IMR-90 (cell line): ENCODE results near the gene EFCC1. TPM values are rescaled to one million over a fixed set of nuclear protein-coding genes. Genes with fewer than 3 reads are reported as not detected.

ENCODE experiments used
- ATAC-seq: fragments of 200-7000 bp; cut with Tn5 transposase; 2 replicates; pipeline ENCODE4 v1.9.1; 2020; ENCODE audit warnings: low read depth, mild to moderate bottlenecking, moderate library complexity
- BruUV-seq: library from RNA; stranded (reverse); fragments of 400-500 nt; replicated peaks from 2 replicates; lab custom pipeline; 2021; lab: Mats Ljungman, UMichigan
- CTCF ChIA-PET: fragments of 300-600 bp; formaldehyde crosslinking; extraction: SDS; loops from one replicate; lab custom pipeline; 2021; ENCODE audit warnings: antibody characterized with exemption; lab: Yijun Ruan, JAX
- POLR2A ChIA-PET: fragments of 300-600 bp; sonication (Branson Sonifier 250); formaldehyde crosslinking; loops from one replicate; lab custom pipeline; 2022; ENCODE audit warnings: antibody characterized with exemption; ENCODE audit not compliant: unreplicated experiment; lab: Charles Lee
- DNase-seq: peaks from one replicate; pipeline ENCODE4 v3.0.0; 2013
- H2AFZ ChIP-seq: replicated peaks from 2 replicates; pipeline ENCODE3; 2013; ENCODE audit warnings: low read length, mild to moderate bottlenecking; ENCODE audit not compliant: poor library complexity
- H2AK5ac ChIP-seq: 2 replicates; pipeline ENCODE4 v1.6.1; 2013; ENCODE audit warnings: low read depth, low read length, inconsistent platforms
- H2AK9ac ChIP-seq: replicated peaks from 2 replicates; pipeline ENCODE3; 2013; ENCODE audit warnings: mild to moderate bottlenecking, low read depth, low read length, moderate library complexity; ENCODE audit not compliant: poor library complexity
- H2BK120ac ChIP-seq: 2 replicates; pipeline ENCODE4 v1.6.1; 2013; ENCODE audit warnings: low read depth, low read length, inconsistent platforms
- H2BK15ac ChIP-seq: 3 replicates; pipeline ENCODE4 v1.6.1; 2013; ENCODE audit warnings: low read depth, low read length, inconsistent platforms
- H2BK20ac ChIP-seq: 2 replicates; pipeline ENCODE4 v1.6.1; 2013; ENCODE audit warnings: low read depth, mild to moderate bottlenecking, inconsistent platforms, low read length, moderate library complexity
- H2BK5ac ChIP-seq: 2 replicates; pipeline ENCODE4 v1.6.1; 2013; ENCODE audit warnings: mild to moderate bottlenecking, low read depth, low read length, inconsistent platforms; ENCODE audit not compliant: poor library complexity, severe bottlenecking
- H3K14ac ChIP-seq: replicated peaks from 2 replicates; pipeline ENCODE4 v1.6.1; 2013; ENCODE audit warnings: low read depth, low read length, inconsistent platforms
- H3K18ac ChIP-seq: 2 replicates; pipeline ENCODE4 v1.6.1; 2013; ENCODE audit warnings: low read depth, low read length, control low read depth
- H3K23ac ChIP-seq: 2 replicates; pipeline ENCODE4 v1.6.1; 2013; ENCODE audit warnings: low read depth, low read length, inconsistent platforms
- H3K27ac ChIP-seq: 2 replicates; pipeline ENCODE4 v1.5.1; 2013; ENCODE audit warnings: mild to moderate bottlenecking, control low read depth, low read length; ENCODE audit not compliant: insufficient read depth
- H3K27me3 ChIP-seq: 2 replicates; pipeline ENCODE4 v1.6.1; 2013; ENCODE audit warnings: low read length; ENCODE audit not compliant: control insufficient read depth, insufficient read depth
- H3K36me3 ChIP-seq: 2 replicates; pipeline ENCODE4 v1.6.1; 2013; ENCODE audit warnings: low read length, mixed read lengths; ENCODE audit not compliant: control insufficient read depth, insufficient read depth
- H3K4ac ChIP-seq: 2 replicates; pipeline ENCODE4 v1.6.1; 2013; ENCODE audit warnings: low read depth, low read length, inconsistent platforms
- H3K4me1 ChIP-seq: 2 replicates; pipeline ENCODE4 v1.6.1; 2013; ENCODE audit warnings: low read length, mixed read lengths; ENCODE audit not compliant: control insufficient read depth, insufficient read depth
- H3K4me2 ChIP-seq: 2 replicates; pipeline ENCODE4 v1.6.1; 2013; ENCODE audit warnings: low read depth, mild to moderate bottlenecking, control low read depth, low read length, moderate library complexity
- H3K4me3 ChIP-seq: 2 replicates; pipeline ENCODE4 v1.5.1; 2013; ENCODE audit warnings: low read depth, mild to moderate bottlenecking, control low read depth, low read length, moderate library complexity; ENCODE audit not compliant: insufficient read depth
- H3K56ac ChIP-seq: 2 replicates; pipeline ENCODE4 v1.6.1; 2013; ENCODE audit warnings: low read length, inconsistent platforms; ENCODE audit not compliant: insufficient read depth; ENCODE audit errors: extremely low read depth
- H3K79me1 ChIP-seq, 2 experiments: 2 replicates each; pipeline ENCODE4 v1.6.1; 2013; ENCODE audit warnings: low read length in 2 of 2, inconsistent platforms in 1 of 2, low read depth in 1 of 2
- H3K9ac ChIP-seq: 2 replicates; pipeline ENCODE4 v1.6.1; 2013; ENCODE audit warnings: low read depth, low read length, control low read depth
- H3K9me1 ChIP-seq: 2 replicates; pipeline ENCODE4 v1.6.1; 2013; ENCODE audit warnings: low read length, inconsistent platforms; ENCODE audit not compliant: insufficient read depth
- H3K9me3 ChIP-seq: 2 replicates; pipeline ENCODE4 v1.6.1; 2013; ENCODE audit warnings: low read length; ENCODE audit not compliant: control insufficient read depth, insufficient read depth
- H4K20me1 ChIP-seq: 2 replicates; pipeline ENCODE4 v1.6.1; 2013; ENCODE audit warnings: low read length, inconsistent platforms; ENCODE audit not compliant: insufficient read depth
- H4K5ac ChIP-seq: 2 replicates; pipeline ENCODE4 v1.6.1; 2013; ENCODE audit warnings: mild to moderate bottlenecking, low read depth, low read length, control low read depth
- H4K8ac ChIP-seq, 2 experiments: 2 replicates each; pipeline ENCODE4 v1.6.1; 2013; ENCODE audit warnings: low read depth in 2 of 2, low read length in 2 of 2, control low read depth in 1 of 2, inconsistent platforms in 1 of 2
- H4K91ac ChIP-seq: 2 replicates; pipeline ENCODE4 v1.6.1; 2013; ENCODE audit warnings: low read depth, low read length, inconsistent platforms; ENCODE audit not compliant: insufficient read depth
- MAFK ChIP-seq: IDR thresholded peaks from 2 replicates; pipeline ENCODE4 v1.6.1; 2012; ENCODE audit warnings: low read depth, low read length, improper control_type of control experiment
- POLR2A ChIP-seq: IDR thresholded peaks from 2 replicates; pipeline ENCODE4 v1.6.1; 2012; ENCODE audit warnings: mild to moderate bottlenecking, low read depth, low read length
- RFX5 ChIP-seq: IDR thresholded peaks from 2 replicates; pipeline ENCODE4 v1.8.0; 2012; ENCODE audit warnings: low read depth, mild to moderate bottlenecking, low read length, moderate library complexity
- SMC3 ChIP-seq: fragments of 150-350 bp; IDR thresholded peaks from 2 replicates; pipeline ENCODE4 v1.6.1; 2016; ENCODE audit warnings: low read depth, mild to moderate bottlenecking, antibody characterized with exemption, low read length, moderate library complexity
- USF2 ChIP-seq: fragments of 150-350 bp; IDR thresholded peaks from 2 replicates; pipeline ENCODE4 v1.6.1; 2017; ENCODE audit warnings: mild to moderate bottlenecking, antibody characterized with exemption, low read length, low read depth
- WGBS, 2 experiments: methylation state at CpG; one replicate each; pipeline versions ENCODE4 v1.1.5 to v1.1.7; 2013; ENCODE audit warnings: missing lambda C conversion rate in 2 of 2; ENCODE audit not compliant: insufficient read length in 1 of 2; ENCODE audit errors: extremely low coverage in 2 of 2; 5-methylcytosine and 5-hydroxymethylcytosine counted together
- dilution Hi-C: fragments of 300-500 bp; cut with HindIII; formaldehyde crosslinking; loops from one replicate; pipeline ENCODE4 v1.14.3; 2018; ENCODE audit warnings: low sequenced_read_pairs; ENCODE audit not compliant: unreplicated experiment
- in situ Hi-C: fragments of 300-500 bp; cut with MboI; formaldehyde crosslinking; loops from 3 replicates; pipeline ENCODE4 v1.14.3; 2019; ENCODE audit warnings: low sequenced_read_pairs, inconsistent platforms, mixed read lengths
- intact Hi-C: fragments of 100-400 bp; cut with micrococcal nuclease; formaldehyde crosslinking; loops from 2 replicates; pipeline ENCODE4 v1.10.0; 2022
- polyA plus RNA-seq, 3 experiments: library from polyadenylated mRNA; depleted of rRNA; stranded (reverse); fragments of >200 nt; gene quantifications; 2 replicates each; pipeline ENCODE4 v1.2.3, GENCODE V29; 2012; ENCODE audit warnings: low replicate concordance in 1 of 3
- total RNA-seq: library from RNA; depleted of rRNA; stranded (reverse); fragments of >200 nt; gene quantifications from 2 replicates; pipeline ENCODE4 v1.2.3, GENCODE V29; 2012

EFCC1 gene
- total and polyA plus RNA-seq, 2 of the 4 experiments (the other 2 are of a cell fraction), result not detected

- POLR2A ChIA-PET, result no interaction called here
- no peak overlapping the region for H3K4ac ChIP-seq
- no peak overlapping the region for H3K9ac ChIP-seq
- H2BK5ac ChIP-seq, result no peak overlapping the region
- no peak overlapping the region for H3K14ac ChIP-seq
- BruUV-seq, result no TSS peak
- TF ChIP-seq SMC3, result no peak
- no peak for TF ChIP-seq RFX5
- TF ChIP-seq MAFK, result no peak
- TF ChIP-seq POLR2A, result no peak
- TF ChIP-seq USF2, result no peak
- no peak overlapping the region for H2BK120ac ChIP-seq
- CTCF ChIA-PET, result interaction anchor here (0.7 to 0.9 kb wide), 3 partner anchors 13 to 35 kb away, joined by 3 to 5 read pairs (median 3); no protein-coding TSS in a partner anchor
- peaks cover 21% of the 10 kb centered on the region for H3K27me3 ChIP-seq
- H3K56ac ChIP-seq, result no peak overlapping the region
- no peak overlapping the region for H2AK9ac ChIP-seq
- intact Hi-C loops, result no loop called here
- no peaks in the 10 kb centered on the region for H4K20me1 ChIP-seq
- H2AK5ac ChIP-seq, result no peak overlapping the region
- H4K91ac ChIP-seq, result no peak overlapping the region
- no peak overlapping the region for H2BK15ac ChIP-seq
- H3K9me1 ChIP-seq, result no peaks in the 10 kb centered on the region
- no peaks in the 10 kb centered on the region for H3K36me3 ChIP-seq
- no peak overlapping the region for H3K23ac ChIP-seq
- H2BK20ac ChIP-seq, result no peak overlapping the region
- no peak overlapping the region for H2AFZ ChIP-seq
- H3K18ac ChIP-seq, result no peak overlapping the region; the same call in 1 of the 2 replicates
- WGBS, 2 experiments, result 70% methylated on average over 7 of the region's 9 CpGs; no CpG with 5 or more reads in 1 of the 2 experiments
- no peak overlapping the region for H3K4me3 ChIP-seq
- DNase-seq (no peak), ATAC-seq (no peak)
- H4K5ac ChIP-seq, result no peak overlapping the region
- no peak overlapping the region for H4K8ac ChIP-seq
- H3K9me3 ChIP-seq, result no peaks in the 10 kb centered on the region
- in situ Hi-C loops, result no loop called here
- H3K4me1 ChIP-seq, result peaks cover 3% of the 10 kb centered on the region; the same call in 1 of the 2 replicates
- H3K27ac ChIP-seq, result no peak overlapping the region
- no peaks in the 10 kb centered on the region for H3K79me1 ChIP-seq
- H3K4me2 ChIP-seq, result no peak overlapping the region
- dilution Hi-C loops, result no loop called here
Measured at GRCh38 chr3:128983293-128984069, 17.6 kb upstream of the EFCC1 start.
